HG03108 (cell line): Measurements from ENCODE around the gene IGSF21.

Experiments used
- ATAC-seq: cut with Tn5 transposase; IDR thresholded peaks from one replicate; pipeline ENCODE4 v1.9.1; 2021; ENCODE audit warnings: moderate library complexity; ENCODE audit not compliant: unreplicated experiment

The IGSF21 gene

DNA sequence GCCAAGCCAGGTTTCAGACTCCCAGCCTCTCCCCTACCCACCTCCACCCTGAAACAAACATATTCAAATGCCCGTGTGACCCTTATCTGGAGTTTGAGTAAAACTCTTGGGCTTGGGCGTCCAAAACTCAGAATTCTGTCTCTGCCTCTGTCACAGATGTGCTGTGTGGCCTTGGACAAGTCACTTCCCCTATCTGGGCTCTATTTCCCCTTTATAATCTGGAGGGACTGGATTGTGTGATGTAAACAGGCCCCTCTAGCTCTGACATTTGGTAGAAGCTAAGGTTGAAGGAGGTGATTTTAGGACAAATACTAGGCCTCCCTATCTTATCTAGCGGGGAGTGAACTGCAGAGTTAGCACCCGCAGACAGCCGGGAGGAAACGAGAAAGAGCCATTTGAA, 67.5 kb downstream of the IGSF21 start:
- ATAC-seq: no peak

DNA sequence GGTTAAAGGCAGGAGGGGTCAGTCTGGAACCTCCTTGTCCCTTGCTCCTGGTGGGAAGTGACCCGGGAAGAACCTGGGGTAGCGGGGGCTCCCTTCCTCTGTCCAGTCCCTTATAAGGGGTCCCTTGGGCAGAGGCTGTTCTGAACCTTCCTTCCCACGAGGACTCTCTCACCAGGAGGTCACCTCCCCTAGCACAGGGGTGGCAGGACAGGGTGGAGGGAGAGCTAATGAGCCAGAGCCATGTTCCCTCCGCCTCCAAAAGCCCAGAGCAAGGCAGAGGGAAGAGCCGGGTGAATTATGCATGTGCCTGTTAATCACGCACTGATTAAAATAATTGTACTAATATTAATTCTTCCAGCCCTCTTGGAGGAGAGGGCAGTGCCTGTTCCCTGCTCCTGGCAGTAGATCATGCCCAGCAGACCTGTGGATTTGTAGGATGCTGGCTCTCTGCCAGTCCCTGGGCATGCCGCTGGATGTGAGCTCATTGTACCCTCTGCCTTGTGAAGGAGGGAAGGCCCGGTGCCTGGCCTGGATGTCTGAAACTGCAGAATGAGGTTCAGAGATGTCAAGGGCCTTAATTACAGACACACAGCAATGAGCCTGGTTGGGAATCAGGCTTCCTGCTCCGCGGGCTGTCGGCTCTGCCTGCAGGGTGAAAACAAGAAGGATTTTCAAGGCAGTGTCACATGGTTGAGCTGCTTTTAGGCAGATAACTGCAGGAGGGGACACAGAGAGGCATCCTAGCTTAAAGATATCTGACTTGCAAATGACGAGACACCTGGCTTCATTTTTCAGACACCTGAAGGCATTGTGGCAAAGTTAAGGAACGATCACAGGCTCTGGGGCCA, 68.2 kb downstream of the IGSF21 start:
- ATAC-seq: no peak

DNA sequence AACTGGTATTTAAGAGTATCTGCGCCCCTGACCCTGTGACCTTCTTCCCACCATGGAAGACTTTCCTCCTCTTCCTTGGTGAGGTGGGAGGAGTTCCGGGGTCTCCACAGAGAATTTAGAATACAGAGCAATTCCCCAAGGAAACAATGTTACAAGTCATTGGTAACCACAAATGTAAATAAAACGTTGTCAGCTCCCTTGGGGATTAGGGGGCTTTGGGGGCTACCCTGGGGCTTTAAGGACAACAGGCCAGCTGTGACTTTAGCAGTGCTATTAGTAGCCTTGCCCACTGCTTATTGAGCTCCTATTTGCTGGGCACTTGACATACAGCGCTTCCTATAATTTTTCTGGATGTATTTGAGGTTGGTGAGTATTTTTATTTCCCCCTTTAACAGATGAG, 69.0 kb downstream of the IGSF21 start:
- ATAC-seq: no peak

DNA sequence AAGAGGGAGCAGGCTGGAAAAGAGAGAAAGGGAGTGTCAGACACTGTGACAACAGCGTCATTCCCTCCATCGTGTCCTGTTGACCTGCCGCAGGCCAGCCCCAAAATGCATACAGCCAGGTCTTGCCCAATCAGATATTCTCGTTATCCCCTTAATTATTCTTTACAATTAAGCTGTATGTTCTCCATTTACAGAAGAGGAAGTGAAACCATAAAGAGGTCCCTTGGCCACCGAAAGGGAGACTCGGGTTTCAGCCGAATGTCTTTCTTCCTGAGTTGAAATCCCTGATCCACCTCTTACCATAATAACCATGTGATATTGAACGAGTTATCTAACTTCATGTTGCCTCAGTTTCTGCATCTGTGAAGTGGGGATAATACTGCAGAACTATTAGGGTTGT, 70.5 kb downstream of the IGSF21 start:
- ATAC-seq: no peak

DNA sequence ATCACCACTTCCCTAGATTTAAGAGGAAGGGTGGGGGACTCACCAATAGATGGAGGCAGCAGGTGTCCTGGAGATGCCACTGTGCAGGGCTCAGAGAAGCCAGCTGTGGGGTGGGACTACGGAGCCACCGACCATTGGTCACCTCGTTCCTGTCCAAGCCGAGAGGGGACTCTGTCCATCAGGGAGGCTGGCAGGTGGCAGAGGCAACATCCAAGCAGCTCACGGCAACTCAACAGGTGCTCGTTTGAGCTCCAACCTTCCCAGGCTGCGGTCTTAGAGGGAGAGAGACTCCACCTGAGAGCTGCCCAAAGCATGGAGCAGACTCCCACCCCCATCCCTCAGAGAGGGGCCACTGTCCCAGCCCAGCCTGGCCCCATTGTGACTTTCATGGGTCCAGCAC, 71.4 kb downstream of the IGSF21 start:
- no peak for ATAC-seq

DNA sequence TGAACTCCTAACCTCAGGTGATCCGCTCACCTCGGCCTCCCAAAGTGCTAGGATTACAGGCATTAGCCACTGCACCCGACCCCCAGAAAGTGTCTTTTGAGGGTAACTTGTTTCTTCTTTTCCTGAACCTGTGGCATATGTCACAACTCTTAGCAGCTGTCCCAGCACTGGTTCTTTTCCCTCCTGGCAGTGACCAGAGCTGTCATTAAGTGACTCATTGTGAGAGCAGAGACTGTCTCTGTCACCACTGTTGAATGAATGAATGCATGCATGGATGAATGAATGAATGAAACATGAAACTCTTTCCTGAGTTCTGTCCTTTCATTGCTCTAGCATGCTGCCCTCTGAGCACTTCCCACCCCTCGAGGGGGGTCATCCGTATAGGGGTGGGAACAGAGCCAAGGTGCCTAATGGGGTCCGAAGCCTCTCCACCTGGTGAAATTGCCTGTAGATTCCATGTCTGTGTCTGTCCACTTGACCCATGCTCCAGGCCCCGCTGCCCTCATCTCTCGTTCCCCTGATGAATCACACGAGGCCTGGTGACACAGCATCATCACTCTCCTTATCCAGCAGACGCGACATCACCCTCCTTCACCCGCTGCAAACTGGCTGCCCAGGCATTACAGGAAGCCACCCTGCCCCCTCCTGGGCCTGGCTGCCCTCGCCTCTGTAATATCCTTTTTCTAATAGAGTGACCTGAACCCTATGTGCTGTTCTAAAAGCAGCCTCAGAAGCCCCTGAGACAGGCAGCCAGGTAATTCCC, 75.0 kb downstream of the IGSF21 start:
- ATAC-seq: no peak

DNA sequence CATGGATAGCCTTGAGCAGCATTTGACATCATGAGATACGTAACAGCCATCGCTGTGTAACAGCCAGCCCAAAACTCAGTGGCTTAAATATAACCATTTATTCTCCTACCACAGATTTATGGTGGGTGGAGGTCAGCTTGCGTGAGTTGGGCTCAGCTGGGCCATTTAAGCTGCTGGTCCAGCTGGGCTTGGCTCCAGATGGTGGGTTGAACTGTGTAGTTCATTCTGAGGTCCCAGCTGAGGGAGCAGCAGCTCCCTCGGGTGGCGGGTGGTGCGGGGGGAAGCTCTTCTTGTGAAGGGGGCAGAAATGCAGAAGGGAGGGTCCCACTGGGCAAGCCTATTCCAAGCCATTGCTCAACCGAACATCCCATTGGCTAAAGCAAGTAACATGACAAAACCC, 75.9 kb downstream of the IGSF21 start:
- no peak for ATAC-seq

DNA sequence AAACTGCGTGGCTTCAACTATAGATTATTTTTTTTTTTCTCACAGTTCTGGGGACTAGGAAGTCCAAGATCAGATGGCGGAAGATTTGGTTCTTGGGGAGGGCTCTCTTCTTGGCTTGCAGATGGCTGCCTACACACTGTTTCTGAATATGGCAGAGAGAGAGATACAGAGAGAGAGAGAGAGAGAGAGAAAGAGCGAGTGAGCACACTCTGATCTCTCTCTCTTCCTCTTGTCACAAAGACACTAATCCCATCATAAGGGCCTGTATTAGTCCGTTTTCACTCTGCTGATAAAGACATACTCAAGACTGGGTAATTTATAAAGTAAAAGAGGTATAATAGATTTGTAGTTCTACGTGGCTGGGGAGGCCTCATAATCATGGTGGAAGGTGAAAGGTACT, 79.5 kb downstream of the IGSF21 start:
- no peak for ATAC-seq

DNA sequence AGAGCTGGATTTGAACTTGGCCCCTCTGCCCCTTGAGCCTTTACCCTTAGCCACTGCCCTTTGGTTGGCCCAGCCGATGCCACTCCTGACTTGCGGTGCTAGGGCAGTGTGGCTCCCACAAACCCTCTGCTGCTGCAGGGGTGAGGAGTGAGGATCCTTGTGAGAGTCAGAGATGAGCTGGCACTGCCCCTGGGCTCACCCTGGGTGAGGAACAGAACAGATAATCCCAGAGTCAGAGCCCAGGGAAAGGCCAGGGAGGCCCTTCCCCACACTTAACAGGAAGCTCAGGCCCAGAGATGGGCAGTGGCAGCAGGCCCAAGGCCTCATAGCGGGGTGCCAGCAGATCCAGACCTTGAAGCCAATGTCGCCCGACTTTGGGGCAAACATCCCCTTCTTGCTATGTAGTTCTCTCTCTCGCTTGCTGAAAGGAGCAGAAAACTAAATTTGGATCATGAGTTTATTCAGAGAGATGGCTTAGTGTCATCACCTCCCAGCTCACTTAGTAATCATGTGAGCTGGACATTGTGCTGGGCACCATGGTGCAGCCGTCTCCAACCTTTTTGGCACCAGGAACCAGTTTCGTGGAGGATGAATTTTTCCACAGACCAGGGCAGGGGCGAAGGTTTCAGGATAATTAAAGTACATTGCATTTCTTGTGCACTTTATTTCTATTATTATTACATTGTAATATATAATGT, 81.4 kb downstream of the IGSF21 start:
- no peak for ATAC-seq

DNA sequence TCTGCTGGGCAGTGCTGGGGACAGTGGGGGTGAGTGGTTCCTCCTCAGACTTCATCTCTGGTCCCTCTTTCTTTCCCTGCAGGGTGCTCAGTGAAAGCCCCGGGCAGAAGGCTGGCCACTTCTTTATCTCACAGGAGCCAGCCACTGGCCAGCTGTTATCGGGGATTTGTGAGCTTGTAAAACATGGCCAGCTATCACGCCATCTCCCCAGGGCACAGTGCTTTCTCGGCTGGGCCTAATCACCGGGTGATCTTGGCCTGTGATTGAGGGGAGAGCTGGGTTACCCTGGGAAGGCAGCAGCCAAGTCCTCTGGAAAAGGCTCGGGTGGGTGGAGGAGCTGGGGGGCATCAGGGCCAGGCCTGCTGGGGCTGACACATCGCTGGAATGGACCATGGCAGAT, 83.0 kb downstream of the IGSF21 start:
- ATAC-seq: no peak

DNA sequence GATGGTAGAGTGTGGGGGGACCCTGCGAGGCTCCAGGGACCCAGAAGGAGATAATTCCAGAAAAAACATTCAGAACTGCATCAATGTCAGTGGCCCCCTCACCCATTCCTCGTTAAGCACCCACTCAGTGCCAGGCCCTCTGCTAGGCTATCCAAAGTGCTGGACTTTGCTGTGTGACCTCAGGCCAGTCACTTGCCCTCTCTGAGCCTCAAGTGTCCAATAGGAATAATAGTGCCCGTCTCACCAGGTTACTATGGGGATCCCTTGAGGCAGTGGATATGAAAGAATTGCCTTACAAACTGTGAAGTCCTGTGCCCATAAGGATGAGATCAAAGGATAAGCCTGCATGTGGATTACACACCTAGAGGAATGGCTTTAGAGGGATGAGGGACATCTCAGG, 83.4 kb downstream of the IGSF21 start:
- ATAC-seq: no peak

DNA sequence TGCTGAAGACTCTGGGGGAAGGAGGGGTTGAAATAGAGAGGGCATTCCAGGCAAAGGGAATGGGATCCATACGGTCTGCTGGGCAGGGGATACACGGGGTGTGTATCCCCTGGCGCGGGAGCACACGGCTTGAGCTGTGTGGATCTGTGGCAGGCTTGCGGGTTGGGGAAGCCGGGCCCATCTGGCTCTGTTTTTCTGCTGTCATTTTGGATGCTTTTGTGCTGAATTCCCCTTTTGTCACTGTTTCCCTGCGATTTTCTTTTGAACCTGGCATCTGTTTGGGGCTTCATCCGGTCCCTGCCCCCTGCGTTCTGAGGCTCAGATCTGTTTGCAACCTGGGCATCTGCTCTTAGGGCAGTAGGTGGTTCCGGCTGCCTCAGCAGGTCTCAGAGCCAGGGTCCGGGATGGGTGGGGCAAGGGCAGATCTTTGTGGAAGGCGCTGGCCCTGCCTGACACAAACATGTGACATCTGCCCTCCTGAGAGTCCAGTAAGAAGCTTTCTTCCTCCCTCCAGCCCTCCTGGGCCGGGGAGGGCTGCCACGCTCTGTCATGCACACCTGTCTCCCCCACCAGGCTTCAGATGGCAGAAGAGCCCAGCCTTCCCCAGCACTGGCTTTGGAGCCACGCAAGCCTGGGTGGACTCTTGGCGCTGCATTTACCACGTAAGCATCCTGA, 84.0 kb downstream of the IGSF21 start:
- ATAC-seq: no peak

DNA sequence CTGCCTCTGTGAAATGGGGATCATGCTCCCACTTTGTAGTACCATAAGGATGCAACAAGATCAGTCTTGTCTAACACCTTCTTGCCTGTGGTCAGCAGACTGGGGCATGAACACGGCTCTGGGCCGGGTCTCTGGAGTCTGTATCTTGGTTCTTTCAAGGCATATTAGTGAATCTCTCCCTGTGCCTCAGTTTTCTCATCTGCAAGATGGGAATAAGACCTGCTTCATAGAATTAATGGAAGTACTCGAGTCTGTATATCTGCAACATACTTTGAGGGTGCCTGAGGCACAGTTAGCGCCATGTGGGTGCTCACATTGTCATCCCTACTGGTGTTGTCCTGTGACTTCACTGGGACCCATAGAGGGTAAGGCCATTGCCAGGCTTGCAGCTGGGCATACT, 84.6 kb downstream of the IGSF21 start:
- no peak for ATAC-seq

DNA sequence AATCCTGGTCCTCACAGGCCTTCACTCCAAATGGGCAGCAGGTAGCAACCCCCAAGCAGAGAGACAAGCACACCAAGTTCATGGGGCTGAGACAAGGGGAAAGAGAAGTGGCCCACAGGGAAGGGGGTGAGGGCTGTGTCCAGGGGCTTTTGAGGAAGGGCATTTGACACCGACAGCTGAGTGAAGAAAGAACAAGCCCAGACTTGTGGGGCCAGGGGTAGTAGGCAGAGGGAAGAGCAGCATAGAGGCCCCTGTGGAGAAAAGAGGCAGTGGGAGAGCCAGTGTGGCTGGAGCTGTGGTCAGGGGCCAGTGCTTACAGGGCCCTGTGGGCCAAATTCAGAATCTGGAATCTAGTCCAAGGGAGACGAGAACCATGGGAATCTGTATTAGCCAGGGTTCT, 85.4 kb downstream of the IGSF21 start:
- no peak for ATAC-seq

DNA sequence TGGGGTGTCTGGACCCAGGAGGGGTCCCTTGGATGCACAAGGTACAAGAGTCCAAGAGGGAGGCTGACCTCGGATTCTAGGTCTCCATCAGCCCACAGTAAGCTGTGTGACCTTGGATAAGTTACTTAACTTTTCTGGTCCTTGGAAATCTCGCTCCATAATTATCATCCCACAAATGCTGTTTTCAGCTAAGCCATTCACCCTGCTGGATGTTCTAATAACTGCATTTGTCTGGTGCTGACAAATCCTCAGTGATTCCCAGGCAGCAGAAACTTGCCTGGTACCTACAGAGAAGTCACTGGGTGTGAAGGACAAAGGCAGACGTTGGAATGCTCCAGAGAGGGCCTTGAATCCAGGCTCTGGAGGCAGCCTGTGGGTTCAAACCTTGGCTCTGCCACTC, 89.7 kb downstream of the IGSF21 start:
- ATAC-seq: no peak

DNA sequence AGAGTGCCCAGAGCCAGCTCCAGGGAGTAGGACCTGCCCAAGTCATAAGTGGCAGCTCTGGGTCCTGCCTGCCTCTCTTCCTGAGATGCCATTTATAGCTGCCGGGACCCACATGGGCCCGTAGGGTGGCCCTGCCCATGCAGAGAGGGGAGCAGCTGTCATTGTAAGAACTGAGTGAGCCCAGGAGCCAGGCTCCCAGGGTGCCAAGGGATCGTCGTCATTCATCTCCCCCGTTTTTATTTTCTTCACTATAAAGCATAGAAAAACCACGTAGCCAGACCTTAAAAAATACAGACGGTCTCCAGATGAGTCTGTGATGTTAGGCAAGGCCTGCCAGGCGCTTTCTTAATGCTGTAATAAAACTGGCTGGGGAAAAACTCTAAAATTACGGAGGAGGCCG, 90.7 kb downstream of the IGSF21 start:
- no peak for ATAC-seq

DNA sequence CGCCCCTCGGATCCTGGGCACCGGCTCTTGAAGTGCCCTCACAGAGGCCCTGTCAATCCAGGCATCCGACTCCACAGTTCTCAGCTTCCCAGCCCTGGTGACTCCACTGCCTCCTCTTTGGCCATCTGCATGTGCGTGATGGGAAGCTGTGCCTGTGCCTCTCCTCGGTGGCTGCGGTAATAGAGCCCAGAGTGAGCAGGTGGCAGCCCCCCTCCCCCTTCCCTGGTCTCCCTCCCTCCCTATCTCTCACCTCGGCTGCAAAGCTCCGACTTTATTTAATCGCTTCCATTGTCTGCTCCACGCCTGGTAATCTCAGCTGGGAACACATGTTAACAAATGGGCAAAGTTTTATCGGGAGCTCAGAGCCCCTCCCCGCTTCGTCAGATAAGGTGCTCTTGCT, 91.9 kb downstream of the IGSF21 start:
- ATAC-seq: no peak

DNA sequence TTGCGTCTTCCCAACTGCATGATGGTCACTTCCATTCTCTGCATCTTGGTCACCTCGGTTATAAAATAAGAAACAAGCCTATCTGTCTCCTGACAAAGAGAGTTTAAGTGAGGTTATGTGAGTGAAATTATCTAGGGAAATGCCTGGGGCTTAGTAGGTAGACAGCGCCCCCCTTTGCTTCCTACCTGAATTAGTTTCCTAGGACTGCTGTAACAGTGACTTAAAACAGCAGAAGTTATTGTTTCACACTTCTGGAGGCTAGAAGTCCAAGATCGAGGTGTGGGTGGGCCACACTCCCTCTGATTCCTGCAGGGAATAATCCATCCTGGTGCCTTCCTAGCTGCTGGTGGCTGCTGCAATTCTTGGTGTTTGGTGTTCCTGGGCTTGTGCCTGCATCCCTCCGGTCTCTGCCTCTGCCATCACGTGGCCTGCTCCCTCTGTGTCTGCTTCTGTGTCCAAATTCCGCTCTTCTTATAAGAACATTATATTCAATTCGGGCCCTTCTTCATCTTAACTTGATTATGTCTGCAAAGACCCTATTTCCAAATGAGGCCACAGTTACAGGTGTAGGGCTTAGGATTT, 92.6 kb downstream of the IGSF21 start:
- no peak for ATAC-seq

DNA sequence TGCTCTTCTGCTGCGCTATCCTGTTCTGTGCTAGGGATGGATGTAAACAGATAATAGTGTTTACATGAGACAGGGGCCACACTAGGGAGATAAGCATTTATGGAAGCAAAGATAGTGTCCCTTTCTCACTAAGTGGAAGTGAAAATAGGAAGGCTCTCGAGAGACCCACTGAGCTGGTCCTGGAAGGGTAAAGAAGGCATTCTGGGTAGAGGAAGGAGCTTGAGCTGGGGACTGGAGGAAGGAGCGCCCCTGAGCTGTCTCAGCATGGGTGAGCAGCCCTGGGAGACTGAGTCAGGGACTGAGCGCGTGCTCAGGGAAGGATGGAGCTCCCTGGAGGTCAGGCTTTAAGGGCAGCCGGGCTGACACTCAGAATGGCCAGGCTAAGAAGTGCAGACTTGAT, 93.3 kb downstream of the IGSF21 start:
- ATAC-seq: no peak

DNA sequence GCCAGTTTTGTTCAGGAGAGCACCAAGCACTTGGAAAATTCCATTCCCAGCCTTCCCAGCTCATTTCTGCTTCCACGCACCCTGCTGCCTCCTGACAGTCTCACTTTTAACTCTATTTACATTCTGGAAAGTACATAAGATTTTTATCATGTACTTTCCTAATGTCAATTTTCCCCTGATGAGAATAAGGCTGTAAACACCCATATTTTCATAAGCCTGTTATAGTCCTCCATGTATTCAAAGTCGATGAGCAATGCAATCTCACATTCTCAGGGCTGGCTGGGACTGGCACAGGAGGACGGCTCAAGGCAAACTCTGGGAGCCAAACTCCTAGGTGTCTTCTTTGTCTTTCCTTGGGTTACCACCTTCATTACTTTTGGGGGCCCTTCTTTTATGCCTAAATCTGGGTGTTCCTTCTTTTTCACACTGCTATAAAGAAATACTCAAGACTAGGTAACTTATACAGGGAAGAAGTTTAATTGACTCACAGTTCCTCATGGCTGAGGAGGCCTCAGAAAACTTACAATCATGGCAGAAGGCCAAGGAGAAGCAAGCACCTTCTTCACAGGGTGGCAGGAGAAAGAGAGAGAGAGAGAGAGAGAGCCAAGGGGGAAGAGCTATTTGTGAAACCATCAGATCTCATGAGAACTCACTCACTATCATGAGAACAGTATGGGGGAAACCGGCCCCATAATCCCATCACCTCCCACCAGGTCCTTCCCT, 94.6 kb downstream of the IGSF21 start:
- ATAC-seq: no peak
